Upper lobe of left lung (tissue), 4 donors: ENCODE data around the gene HINFP.

Source experiments
- CTCF ChIP-seq, 6 experiments: fragments of 450-650 bp in 4 of 6; fragments of 200-600 bp in 2 of 6; sonication (generic) in 2 of 6; IDR thresholded peaks; one replicate each; pipeline ENCODE4 v1.5.1; 2016 to 2019; ENCODE audit warnings: antibody characterized with exemption in 6 of 6
- EP300 ChIP-seq, 4 donors: sonication (generic); formaldehyde crosslinking; IDR thresholded peaks; one replicate each; pipeline ENCODE4 v1.5.1; 2017; ENCODE audit warnings: antibody characterized with exemption in 4 of 4, control low read depth in 2 of 4
- POLR2AphosphoS5 ChIP-seq, 2 donors: sonication (generic); formaldehyde crosslinking; IDR thresholded peaks; one replicate each; pipeline ENCODE4 v1.5.1; 2017; ENCODE audit warnings: antibody characterized with exemption in 2 of 2

GRCh38 chr11:119145551-119145950 lies 24.2 kb downstream of the HINFP start:
- TF ChIP-seq POLR2AphosphoS5 (IDR thresholded peaks at IDR 0.05) (no peak), CTCF (IDR thresholded peaks at IDR 0.05) (no peak), EP300 (IDR thresholded peaks at IDR 0.05) (no peak)
